ENCODE results near the gene TENM3. TPM values are rescaled to one million over a fixed set of nuclear protein-coding genes. Genes with fewer than 3 reads are reported as not detected.

TENM3 gene
- total and polyA plus RNA-seq, 2 donors (not counting 3 experiments of a cell fraction or from before 2014, with no cell fraction given): 3.2 to 6.2 TPM

DNA sequence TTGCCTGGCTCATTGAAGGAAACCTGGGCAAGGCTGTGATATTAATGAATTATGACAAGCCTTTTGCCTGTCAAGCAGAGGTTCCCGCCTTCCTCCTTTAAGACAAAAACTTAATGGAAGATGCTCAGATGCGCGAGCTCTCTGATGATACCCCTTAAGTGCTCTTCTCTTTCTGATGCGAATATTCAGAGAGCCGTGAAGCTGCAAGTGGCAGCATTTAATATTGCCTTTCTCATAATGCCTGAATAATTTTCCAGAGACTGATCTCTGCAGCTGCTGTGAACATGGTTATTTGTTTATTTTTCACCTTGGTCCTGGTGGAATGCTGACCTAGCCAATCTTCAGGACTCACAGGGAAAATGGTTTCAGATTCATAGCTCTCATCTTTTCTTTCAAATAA is 251.8 kb downstream of the TENM3 start:
- H3K27ac ChIP-seq (ENCODE audit: insufficient read depth, low read depth, low read length): no peak overlapping the region
- no peak overlapping the region for H2AFZ ChIP-seq (ENCODE audit: low read depth, low read length)
- TF ChIP-seq GATA2 (IDR thresholded peaks at IDR 0.05; ENCODE audit: insufficient read depth, insufficient read length, low read depth, low read length): no peak
- ChIA-PET POLR2A (interaction anchor here (0.5 kb wide), 1 partner anchor 500 kb away, joined by 4 read pairs; no protein-coding TSS in a partner anchor), CTCF (interaction anchor here (1.0 to 1.5 kb wide), 3 partner anchors 12 to 87 kb away, joined by 3 to 6 read pairs (median 3); no protein-coding TSS in a partner anchor)
- no peaks in the 10 kb centered on the region for H3K79me2 ChIP-seq (ENCODE audit: control insufficient read depth, insufficient read depth, low read length)
- BruUV-seq (replicated peaks): no TSS peak
- no peak overlapping the region for H3K4me2 ChIP-seq (ENCODE audit: insufficient read depth, low read length)
- H3K36me3 ChIP-seq (ENCODE audit: control insufficient read depth in 2 of 2, extremely low read depth in 1 of 2, insufficient read depth in 2 of 2, low read length in 2 of 2): no peaks in the 10 kb centered on the region
- no peak overlapping the region for H3K9ac ChIP-seq (replicated peaks; ENCODE audit: extremely low read depth, insufficient read depth, low read length)
- H4K20me1 ChIP-seq (replicated peaks; ENCODE audit: control insufficient read depth, extremely low read depth, insufficient read depth, low read length): no peaks in the 10 kb centered on the region
- H3K9me3 ChIP-seq (replicated peaks; ENCODE audit: control insufficient read depth, insufficient read depth, low read length): no peaks in the 10 kb centered on the region
- no peaks in the 10 kb centered on the region for H3K9me1 ChIP-seq (replicated peaks; ENCODE audit: control insufficient read depth, extremely low read depth, insufficient read depth, low read length)
- peaks cover 3% of the 10 kb centered on the region for H3K4me1 ChIP-seq (ENCODE audit: control insufficient read depth, extremely low read depth, insufficient read depth, low read length)
- dilution Hi-C loops (cut with MboI; ENCODE audit: extremely low pct_ligation_motif_present, low sequenced_read_pairs) (no loop called here), intact Hi-C loops (cut with micrococcal nuclease) (no loop called here)
- no peak overlapping the region for H3K4me3 ChIP-seq (replicated peaks in 1 of 3; ENCODE audit: insufficient read depth in 1 of 3, low read depth in 1 of 3, low read length in 3 of 3)
- H3K27me3 ChIP-seq (ENCODE audit: control insufficient read depth in 2 of 2, insufficient read depth in 2 of 2, low read length in 2 of 2): no peaks in the 10 kb centered on the region
- FAIRE-seq: no peak
- no peak for DNase-seq (ENCODE audit: low read depth, low spot score)

- CTCF ChIA-PET: interaction anchor here (0.8 to 1.5 kb wide), 4 partner anchors 12 to 86 kb away, joined by 3 to 6 read pairs (median 3); no protein-coding TSS in a partner anchor
- BruUV-seq (replicated peaks): no TSS peak
- Histone ChIP-seq H3K36me3 (ENCODE audit: control insufficient read depth in 2 of 2, extremely low read depth in 1 of 2, insufficient read depth in 2 of 2, low read length in 2 of 2) (no peaks in the 10 kb centered on the region), H3K79me2 (ENCODE audit: control insufficient read depth, insufficient read depth, low read length) (no peaks in the 10 kb centered on the region), H4K20me1 (replicated peaks; ENCODE audit: control insufficient read depth, extremely low read depth, insufficient read depth, low read length) (no peaks in the 10 kb centered on the region), H3K27ac (ENCODE audit: insufficient read depth, low read depth, low read length) (no peak overlapping the region), H3K9me3 (replicated peaks; ENCODE audit: control insufficient read depth, insufficient read depth, low read length) (no peaks in the 10 kb centered on the region), H3K27me3 (ENCODE audit: control insufficient read depth in 2 of 2, insufficient read depth in 2 of 2, low read length in 2 of 2) (no peaks in the 10 kb centered on the region), H2AFZ (ENCODE audit: low read depth, low read length) (no peak overlapping the region), H3K4me2 (ENCODE audit: insufficient read depth, low read length) (no peak overlapping the region), H3K4me3 (replicated peaks in 1 of 3; ENCODE audit: insufficient read depth in 1 of 3, low read depth in 1 of 3, low read length in 3 of 3) (no peak overlapping the region), H3K9ac (replicated peaks; ENCODE audit: extremely low read depth, insufficient read depth, low read length) (no peak overlapping the region), H3K4me1 (ENCODE audit: control insufficient read depth, extremely low read depth, insufficient read depth, low read length) (peaks cover 3% of the 10 kb centered on the region), H3K9me1 (replicated peaks; ENCODE audit: control insufficient read depth, extremely low read depth, insufficient read depth, low read length) (no peaks in the 10 kb centered on the region)
- no peak for TF ChIP-seq POLR2AphosphoS5 (IDR thresholded peaks at IDR 0.05; ENCODE audit: insufficient read depth, low read depth, low read length)
- TF ChIP-seq EZH2 (IDR thresholded peaks at IDR 0.05; ENCODE audit: borderline replicate concordance, low read depth, low read length, severe bottlenecking): no peak
- TF ChIP-seq MYC (IDR thresholded peaks at IDR 0.05; ENCODE audit: low read depth, low read length): no peak
- DNase-seq (ENCODE audit: low read depth, low spot score) (no peak), FAIRE-seq (no peak)
- dilution Hi-C loops (cut with MboI; ENCODE audit: extremely low pct_ligation_motif_present, low sequenced_read_pairs): no loop called here
- intact Hi-C loops (cut with micrococcal nuclease): no loop called here
- POLR2A ChIA-PET: no interaction called here
These were observed 252.6 kb downstream of the TENM3 start for GRCh38 chr4:182495645-182496385.
